NK-92 treated with Interleukin-12 subunit alpha and Interleukin-12 subunit beta, amount 100 ng/mL, for 24 hours (cell line): Measurements from ENCODE around the gene OSBPL2.

Source experiments
- DNase-seq: peaks from one replicate; lab custom pipeline; 2025; lab: John Stamatoyannopoulos, UW

Gene OSBPL2

GRCh38 chr20:62285722-62286121 lies 47.4 kb downstream of the OSBPL2 start:
- no peak for DNase-seq

- no peak for DNase-seq
Observed at GRCh38 chr20:62286493-62287064, 48.3 kb downstream of the OSBPL2 start.

- no peak for DNase-seq
Observed at GRCh38 chr20:62287129-62287528, 48.8 kb downstream of the OSBPL2 start.

GRCh38 chr20:62287759-62288534 lies 49.6 kb downstream of the OSBPL2 start:
- no peak for DNase-seq

GRCh38 chr20:62288535-62289105 lies 50.3 kb downstream of the OSBPL2 start:
- DNase-seq = no peak

GRCh38 chr20:62289131-62289530 lies 50.8 kb downstream of the OSBPL2 start:
- DNase-seq = no peak

GRCh38 chr20:62289898-62290297 lies 51.6 kb downstream of the OSBPL2 start:
- no peak for DNase-seq

- no peak for DNase-seq
Observed at GRCh38 chr20:62291251-62292066, 53.1 kb downstream of the OSBPL2 start.

- DNase-seq = no peak
Observed at GRCh38 chr20:62292108-62292507, 53.8 kb downstream of the OSBPL2 start.

GRCh38 chr20:62293111-62293784 lies 54.9 kb downstream of the OSBPL2 start:
- DNase-seq = no peak

GRCh38 chr20:62293946-62294345 lies 55.6 kb downstream of the OSBPL2 start:
- no peak for DNase-seq

GRCh38 chr20:62294516-62294915 lies 56.2 kb downstream of the OSBPL2 start:
- DNase-seq = no peak

- DNase-seq = no peak
Observed at GRCh38 chr20:62296724-62297448, 58.6 kb downstream of the OSBPL2 start.

- no peak for DNase-seq
Observed at GRCh38 chr20:62297449-62298227, 59.3 kb downstream of the OSBPL2 start.

- no peak for DNase-seq
Observed at GRCh38 chr20:62298577-62299249, 60.4 kb downstream of the OSBPL2 start.

- DNase-seq = no peak
Observed at GRCh38 chr20:62299666-62300236, 61.4 kb downstream of the OSBPL2 start.

GRCh38 chr20:62300319-62300718 lies 62.0 kb downstream of the OSBPL2 start:
- no peak for DNase-seq

- DNase-seq = no peak
Observed at GRCh38 chr20:62301111-62301668, 62.9 kb downstream of the OSBPL2 start.

- DNase-seq = peak; percentile 84
Observed at GRCh38 chr20:62301773-62302340, 63.5 kb downstream of the OSBPL2 start.
